H4 (cell line): ENCODE results near the gene WBP1L. TPM values are rescaled to one million over a fixed set of nuclear protein-coding genes. Genes with fewer than 3 reads are reported as not detected.
"Not testable (repeated sequence)": the region's sequence is repeated elsewhere in the genome, so short reads cannot be mapped to it uniquely, and the experiment has no call there.

Source experiments
- DNase-seq: peaks from one replicate; pipeline ENCODE4 v3.0.0-alpha.2; 2015; ENCODE audit warnings: low spot score
- total RNA-seq: library from RNA; depleted of rRNA; stranded (reverse); fragments of >200 nt; shearing (Covaris generic); gene quantifications from 2 replicates; pipeline ENCODE4 v1.2.3, GENCODE V29; 2014; rRNA removed

WBP1L gene
- total RNA-seq, result 15.7 and 22.8 TPM in 2 replicates

- peak; percentile 99 for DNase-seq
These were observed at the start of gene WBP1L for GRCh38 chr10:102743588-102744373. Gene WBP1L (plus strand): TSS chr10:102743948. CDS start chr10:102744054, 106 bp downstream.

GRCh38 chr10:102695401-102695800, 48.3 kb upstream of the WBP1L start:
- DNase-seq, result not testable (repeated sequence)

GRCh38 chr10:102696736-102697135, 47.0 kb upstream of the WBP1L start:
- DNase-seq, result no peak

GRCh38 chr10:102698894-102699293, 44.9 kb upstream of the WBP1L start:
- DNase-seq, result no peak

- DNase-seq, result no peak
These were observed 42.5 kb upstream of the WBP1L start for GRCh38 chr10:102701272-102701671.

- no peak for DNase-seq
These were observed 42.0 kb upstream of the WBP1L start for GRCh38 chr10:102701796-102702195.

GRCh38 chr10:102702742-102703141, 41.0 kb upstream of the WBP1L start:
- no peak for DNase-seq

GRCh38 chr10:102704915-102705314, 38.8 kb upstream of the WBP1L start:
- no peak for DNase-seq

- no peak for DNase-seq
These were observed 38.2 kb upstream of the WBP1L start for GRCh38 chr10:102705531-102705930.

GRCh38 chr10:102710609-102711008, 33.1 kb upstream of the WBP1L start:
- DNase-seq, result peak; percentile 86

- DNase-seq, result no peak
These were observed 31.7 kb upstream of the WBP1L start for GRCh38 chr10:102712089-102712488.

- no peak for DNase-seq
These were observed 30.8 kb upstream of the WBP1L start for GRCh38 chr10:102712843-102713538.

- DNase-seq, result no peak
These were observed 30.3 kb upstream of the WBP1L start for GRCh38 chr10:102713539-102713813.

GRCh38 chr10:102713814-102714620, 29.7 kb upstream of the WBP1L start, which contains the start of gene ARL3:
Gene ARL3 (minus strand): TSS chr10:102714397. CDS start chr10:102714275, 122 bp downstream.
- peak; percentile 97 for DNase-seq

GRCh38 chr10:102714621-102715455, 28.9 kb upstream of the WBP1L start, which contains the start of gene SFXN2:
Gene SFXN2 (plus strand): TSS chr10:102714636. CDS start chr10:102726637, 12,001 bp downstream.
- DNase-seq, result no peak

GRCh38 chr10:102715880-102716279, 27.9 kb upstream of the WBP1L start:
- no peak for DNase-seq

- not testable (repeated sequence) for DNase-seq
These were observed 26.7 kb upstream of the WBP1L start for GRCh38 chr10:102716900-102717565.

- DNase-seq, result no peak
These were observed 25.5 kb upstream of the WBP1L start for GRCh38 chr10:102718220-102718619.

GRCh38 chr10:102720337-102720736, 23.4 kb upstream of the WBP1L start:
- DNase-seq, result no peak

GRCh38 chr10:102720775-102721301, 22.9 kb upstream of the WBP1L start:
- no peak for DNase-seq
